Measurements from ENCODE around the gene DNASE1L1.

DNASE1L1 gene

GRCh38 chrX:154366666-154367055 lies 42.4 kb downstream of the DNASE1L1 start:
- DNase-seq, result no peak

- DNase-seq, result no peak
Observed at GRCh38 chrX:154365997-154366665, 42.9 kb downstream of the DNASE1L1 start.

GRCh38 chrX:154365052-154365600 lies 43.9 kb downstream of the DNASE1L1 start:
- no peak for DNase-seq

GRCh38 chrX:154363706-154364439 lies 45.2 kb downstream of the DNASE1L1 start:
- no peak for DNase-seq

GRCh38 chrX:154362085-154362742 lies 46.8 kb downstream of the DNASE1L1 start:
- DNase-seq, result no peak

GRCh38 chrX:154360155-154360713 lies 48.8 kb downstream of the DNASE1L1 start:
- no peak for DNase-seq

GRCh38 chrX:154359362-154360154 lies 49.5 kb downstream of the DNASE1L1 start:
- DNase-seq, result no peak

GRCh38 chrX:154358829-154359228 lies 50.2 kb downstream of the DNASE1L1 start:
- DNase-seq, result no peak

GRCh38 chrX:154358011-154358410 lies 51.0 kb downstream of the DNASE1L1 start:
- DNase-seq, result no peak

GRCh38 chrX:154357205-154357604 lies 51.8 kb downstream of the DNASE1L1 start:
- no peak for DNase-seq

GRCh38 chrX:154356596-154356995 lies 52.5 kb downstream of the DNASE1L1 start:
- DNase-seq, result no peak

- DNase-seq, result no peak
Observed at GRCh38 chrX:154355776-154356140, 53.3 kb downstream of the DNASE1L1 start.

GRCh38 chrX:154355094-154355775 lies 53.8 kb downstream of the DNASE1L1 start:
- no peak for DNase-seq

- no peak for DNase-seq
Observed at GRCh38 chrX:154354516-154354915, 54.5 kb downstream of the DNASE1L1 start.

GRCh38 chrX:154354013-154354412 lies 55.0 kb downstream of the DNASE1L1 start:
- no peak for DNase-seq

- no peak for DNase-seq
Observed at GRCh38 chrX:154353172-154353843, 55.7 kb downstream of the DNASE1L1 start.

- DNase-seq, result no peak
Observed at GRCh38 chrX:154352466-154352865, 56.6 kb downstream of the DNASE1L1 start.

- no peak for DNase-seq
Observed at GRCh38 chrX:154352012-154352401, 57.0 kb downstream of the DNASE1L1 start.

All from suppressor macrophage treated with lipopolysaccharide for 1 hour (primary cell).